LNCaP clone FGC (cell line): ENCODE results near the gene RFLNA.

Experiments used
- DNase-seq: peaks from one replicate; pipeline ENCODE4 v3.0.0-alpha.2; 2011; ENCODE audit warnings: low read depth
- H3K4me3 ChIP-seq: 2 replicates; pipeline ENCODE4 v1.5.1; 2011; ENCODE audit warnings: mild to moderate bottlenecking, low read depth, low read length, control low read depth
- TF ChIP-seq, protein P1 (sequence below): IDR thresholded peaks from 2 replicates; pipeline ENCODE4 v1.5.1; 2012; ENCODE audit warnings: mild to moderate bottlenecking; ENCODE audit not compliant: control insufficient read depth, insufficient read depth; ENCODE audit errors: extremely low read depth

Gene RFLNA

DNA sequence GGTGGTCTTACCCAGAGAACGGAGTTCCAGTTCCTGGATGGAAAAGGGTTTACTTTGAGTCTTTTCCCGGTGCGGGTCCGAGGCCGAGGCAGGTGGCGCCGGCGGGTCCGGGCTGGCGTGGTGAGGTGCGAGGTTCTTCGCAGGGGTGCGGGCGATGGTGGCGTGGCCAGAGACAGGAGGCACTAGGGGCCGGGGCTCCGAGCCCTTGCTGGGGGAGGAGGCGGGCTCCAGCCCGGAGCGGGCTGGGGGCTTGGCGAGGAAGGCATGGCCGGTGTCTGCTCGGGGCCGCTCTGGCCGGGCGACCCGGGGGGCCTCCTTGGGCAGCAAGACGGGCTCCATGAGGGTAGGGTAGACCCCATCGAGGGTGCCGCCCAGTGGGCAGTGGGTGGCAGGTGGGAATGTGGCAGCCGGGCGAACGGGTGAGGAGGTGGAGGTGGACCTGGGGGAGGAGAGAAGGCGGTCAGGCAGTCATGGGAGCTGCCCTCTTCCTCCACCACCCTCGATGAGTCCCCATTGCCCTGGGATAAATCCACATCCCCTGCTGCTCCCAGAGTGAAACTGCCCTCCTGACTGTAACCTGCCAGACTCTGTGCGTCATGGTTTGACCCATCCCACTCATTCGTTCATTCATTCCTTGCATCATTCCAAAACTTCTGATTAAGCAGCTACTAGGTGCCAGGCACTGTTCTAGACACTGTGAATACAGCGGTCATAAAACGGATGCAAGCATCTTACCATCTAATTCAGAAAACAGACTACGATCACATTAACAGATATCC lies 42.0 kb downstream of the RFLNA start:
- no peak overlapping the region for H3K4me3 ChIP-seq
- TF ChIP-seq, protein P1, sequence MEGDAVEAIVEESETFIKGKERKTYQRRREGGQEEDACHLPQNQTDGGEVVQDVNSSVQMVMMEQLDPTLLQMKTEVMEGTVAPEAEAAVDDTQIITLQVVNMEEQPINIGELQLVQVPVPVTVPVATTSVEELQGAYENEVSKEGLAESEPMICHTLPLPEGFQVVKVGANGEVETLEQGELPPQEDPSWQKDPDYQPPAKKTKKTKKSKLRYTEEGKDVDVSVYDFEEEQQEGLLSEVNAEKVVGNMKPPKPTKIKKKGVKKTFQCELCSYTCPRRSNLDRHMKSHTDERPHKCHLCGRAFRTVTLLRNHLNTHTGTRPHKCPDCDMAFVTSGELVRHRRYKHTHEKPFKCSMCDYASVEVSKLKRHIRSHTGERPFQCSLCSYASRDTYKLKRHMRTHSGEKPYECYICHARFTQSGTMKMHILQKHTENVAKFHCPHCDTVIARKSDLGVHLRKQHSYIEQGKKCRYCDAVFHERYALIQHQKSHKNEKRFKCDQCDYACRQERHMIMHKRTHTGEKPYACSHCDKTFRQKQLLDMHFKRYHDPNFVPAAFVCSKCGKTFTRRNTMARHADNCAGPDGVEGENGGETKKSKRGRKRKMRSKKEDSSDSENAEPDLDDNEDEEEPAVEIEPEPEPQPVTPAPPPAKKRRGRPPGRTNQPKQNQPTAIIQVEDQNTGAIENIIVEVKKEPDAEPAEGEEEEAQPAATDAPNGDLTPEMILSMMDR: no peak
- DNase-seq: no peak

GRCh38 chr12:124337622-124338021 lies 42.7 kb downstream of the RFLNA start:
- H3K4me3 ChIP-seq: no peak overlapping the region
- no peak for DNase-seq
- TF ChIP-seq, protein P1: no peak

DNA sequence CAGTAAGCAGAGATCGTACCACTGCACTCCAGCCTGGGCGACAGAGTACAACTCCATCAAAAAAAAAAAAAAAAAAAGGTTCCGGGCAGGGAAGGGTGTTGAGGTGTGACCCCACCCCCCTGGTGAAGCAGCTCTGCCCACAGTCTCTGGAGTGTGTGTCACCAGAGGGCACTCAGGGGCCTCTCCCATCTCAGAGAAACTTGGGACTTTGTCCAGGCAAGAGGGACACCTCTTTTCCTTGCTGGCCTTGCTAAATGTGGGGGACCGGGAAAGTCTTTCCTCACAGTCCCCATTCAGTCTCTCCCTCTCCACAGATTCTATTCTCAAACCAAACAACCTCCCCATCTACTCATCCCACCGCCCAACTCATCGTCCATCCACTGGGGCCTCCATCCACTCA lies 43.6 kb downstream of the RFLNA start:
- DNase-seq: no peak
- TF ChIP-seq, protein P1: no peak

GRCh38 chr12:124338876-124339603 lies 44.1 kb downstream of the RFLNA start:
- no peak overlapping the region for H3K4me3 ChIP-seq
- TF ChIP-seq, protein P1: no peak
- DNase-seq: no peak

More for the DNA sequence above, 43.6 kb downstream of the RFLNA start:
- H3K4me3 ChIP-seq: no peak overlapping the region

DNA sequence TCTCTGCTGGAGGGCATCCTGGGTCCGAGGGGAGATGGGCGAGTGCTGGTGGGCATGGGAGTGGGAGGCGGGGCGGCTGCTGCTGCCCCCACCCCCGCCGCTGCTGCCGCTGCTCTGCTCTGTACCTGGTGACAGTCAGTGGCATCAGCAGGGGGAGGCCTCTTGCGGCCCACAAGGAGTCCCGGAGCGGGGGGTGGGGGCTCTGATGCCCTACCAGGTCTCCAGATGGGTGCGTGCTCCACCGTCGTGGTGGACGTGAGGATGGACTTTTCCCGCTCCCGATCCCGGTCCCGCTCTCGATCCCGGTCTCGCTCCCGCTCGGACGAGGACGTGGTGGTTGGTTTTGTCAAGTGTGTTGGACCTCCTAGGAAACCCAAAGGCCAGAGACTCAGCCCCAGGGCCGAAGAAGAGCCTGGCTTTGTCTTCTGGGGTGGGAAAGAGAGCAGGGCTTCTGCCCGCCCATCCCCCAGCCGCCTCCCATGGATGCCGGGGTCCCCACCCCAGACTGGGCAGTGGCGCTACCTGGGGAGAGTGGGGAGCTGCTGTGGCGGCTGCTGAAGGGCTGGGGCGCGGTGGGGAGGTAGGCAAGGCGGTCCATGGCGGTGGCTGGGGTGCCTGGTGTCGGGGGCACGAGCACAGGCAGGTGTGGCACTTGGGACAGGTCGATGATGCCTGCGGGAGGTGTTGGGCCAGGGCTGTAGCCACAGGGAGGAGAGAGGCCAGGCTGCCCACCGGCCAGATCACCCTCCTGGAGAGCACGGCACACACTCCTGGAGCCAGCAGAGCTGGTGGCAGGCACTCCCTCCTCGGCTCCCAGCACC lies 45.4 kb downstream of the RFLNA start:
- TF ChIP-seq, protein P1: no peak
- DNase-seq: no peak
- no peak overlapping the region for H3K4me3 ChIP-seq

GRCh38 chr12:124341645-124342069 lies 46.8 kb downstream of the RFLNA start:
- H3K4me3 ChIP-seq: no peak overlapping the region
- DNase-seq: no peak
- TF ChIP-seq, protein P1: no peak
